Measurements from ENCODE around the gene TBCD. TPM values are rescaled to one million over a fixed set of nuclear protein-coding genes. Genes with fewer than 3 reads are reported as not detected.

Gene TBCD
- total RNA-seq, 1 donor from 2014 or later: 122 TPM

GRCh38 chr17:82897514-82898249 is 145.8 kb downstream of the TBCD start:
- no peak overlapping the region for H3K27ac Mint-ChIP-seq

GRCh38 chr17:82898976-82899514 is 147.2 kb downstream of the TBCD start:
- Mint-ChIP-seq H3K4me1 (peaks cover 9% of the 10 kb centered on the region), H3K4me3 (no peak overlapping the region), H3K36me3 (ENCODE audit: low read depth) (peaks cover 45% of the 10 kb centered on the region), H3K9me3 (no peaks in the 10 kb centered on the region), H3K27me3 (no peaks in the 10 kb centered on the region), H3K27ac (no peak overlapping the region)
- intact Hi-C loops (cut with micrococcal nuclease): no loop called here
- DNase-seq: no peak

More at GRCh38 chr17:82897514-82898249, 145.8 kb downstream of the TBCD start:
- Mint-ChIP-seq H3K27me3 (no peaks in the 10 kb centered on the region), H3K4me1 (peaks cover 21% of the 10 kb centered on the region), H3K36me3 (ENCODE audit: low read depth) (peaks cover 51% of the 10 kb centered on the region), H3K4me3 (no peak overlapping the region), H3K9me3 (no peaks in the 10 kb centered on the region)
- DNase-seq: no peak
- intact Hi-C loops (cut with micrococcal nuclease): no loop called here

GRCh38 chr17:82899941-82900340 is 148.1 kb downstream of the TBCD start:
- peaks cover 6% of the 10 kb centered on the region for H3K4me1 Mint-ChIP-seq
- no peaks in the 10 kb centered on the region for H3K27me3 Mint-ChIP-seq
- no peak overlapping the region for H3K27ac Mint-ChIP-seq
- H3K36me3 Mint-ChIP-seq (ENCODE audit: low read depth): peaks cover 50% of the 10 kb centered on the region
- DNase-seq: no peak
- intact Hi-C loops (cut with micrococcal nuclease): no loop called here
- no peak overlapping the region for H3K4me3 Mint-ChIP-seq
- no peaks in the 10 kb centered on the region for H3K9me3 Mint-ChIP-seq

- peaks cover 5% of the 10 kb centered on the region for H3K4me1 Mint-ChIP-seq
Observed at GRCh38 chr17:82900741-82901140, 148.9 kb downstream of the TBCD start.

GRCh38 chr17:82901356-82901755 is 149.5 kb downstream of the TBCD start:
- no peak overlapping the region for H3K27ac Mint-ChIP-seq
- intact Hi-C loops (cut with micrococcal nuclease): no loop called here

More at GRCh38 chr17:82900741-82901140, 148.9 kb downstream of the TBCD start:
- Mint-ChIP-seq H3K27me3 (no peaks in the 10 kb centered on the region), H3K27ac (no peak overlapping the region), H3K9me3 (no peaks in the 10 kb centered on the region), H3K36me3 (ENCODE audit: low read depth) (peaks cover 44% of the 10 kb centered on the region), H3K4me3 (no peak overlapping the region)
- DNase-seq: no peak
- intact Hi-C loops (cut with micrococcal nuclease): no loop called here

GRCh38 chr17:82901856-82902255 is 150.0 kb downstream of the TBCD start:
- no peak for DNase-seq
- H3K4me3 Mint-ChIP-seq: no peak overlapping the region
- peaks cover 49% of the 10 kb centered on the region for H3K36me3 Mint-ChIP-seq (ENCODE audit: low read depth)
- peaks cover 5% of the 10 kb centered on the region for H3K4me1 Mint-ChIP-seq
- no peaks in the 10 kb centered on the region for H3K9me3 Mint-ChIP-seq
- no peak overlapping the region for H3K27ac Mint-ChIP-seq
- H3K27me3 Mint-ChIP-seq: no peaks in the 10 kb centered on the region
- intact Hi-C loops (cut with micrococcal nuclease): no loop called here

More at GRCh38 chr17:82901356-82901755, 149.5 kb downstream of the TBCD start:
- no peak for DNase-seq
- Mint-ChIP-seq H3K9me3 (no peaks in the 10 kb centered on the region), H3K4me3 (no peak overlapping the region), H3K27me3 (no peaks in the 10 kb centered on the region), H3K36me3 (ENCODE audit: low read depth) (peaks cover 50% of the 10 kb centered on the region), H3K4me1 (peaks cover 5% of the 10 kb centered on the region)

GRCh38 chr17:82902972-82903874 is 151.4 kb downstream of the TBCD start:
- intact Hi-C loops (cut with micrococcal nuclease): no loop called here
- Mint-ChIP-seq H3K27ac (no peak overlapping the region), H3K27me3 (no peaks in the 10 kb centered on the region), H3K4me1 (peaks cover 8% of the 10 kb centered on the region), H3K36me3 (ENCODE audit: low read depth) (peaks cover 45% of the 10 kb centered on the region), H3K9me3 (no peaks in the 10 kb centered on the region), H3K4me3 (no peak overlapping the region)
- DNase-seq: no peak

GRCh38 chr17:82905130-82905529 is 153.3 kb downstream of the TBCD start:
- Mint-ChIP-seq H3K36me3 (ENCODE audit: low read depth) (peaks cover 42% of the 10 kb centered on the region), H3K27ac (no peak overlapping the region), H3K4me1 (peaks cover 12% of the 10 kb centered on the region), H3K4me3 (no peak overlapping the region), H3K9me3 (no peaks in the 10 kb centered on the region), H3K27me3 (no peaks in the 10 kb centered on the region)
- intact Hi-C loops (cut with micrococcal nuclease): no loop called here
- DNase-seq: no peak

- H3K9me3 Mint-ChIP-seq: no peaks in the 10 kb centered on the region
- H3K27ac Mint-ChIP-seq: no peak overlapping the region
- H3K36me3 Mint-ChIP-seq (ENCODE audit: low read depth): peaks cover 27% of the 10 kb centered on the region
- no peaks in the 10 kb centered on the region for H3K27me3 Mint-ChIP-seq
- DNase-seq: no peak
- H3K4me3 Mint-ChIP-seq: no peak overlapping the region
- intact Hi-C loops (cut with micrococcal nuclease): no loop called here
- peaks cover 11% of the 10 kb centered on the region for H3K4me1 Mint-ChIP-seq
Observed at GRCh38 chr17:82907797-82908542, 156.1 kb downstream of the TBCD start.

GRCh38 chr17:82908543-82909160 is 156.8 kb downstream of the TBCD start:
- peaks cover 28% of the 10 kb centered on the region for H3K36me3 Mint-ChIP-seq (ENCODE audit: low read depth)
- no peak overlapping the region for H3K4me3 Mint-ChIP-seq
- peaks cover 11% of the 10 kb centered on the region for H3K4me1 Mint-ChIP-seq
- no peaks in the 10 kb centered on the region for H3K27me3 Mint-ChIP-seq
- no peak overlapping the region for H3K27ac Mint-ChIP-seq
- intact Hi-C loops (cut with micrococcal nuclease): no loop called here
- DNase-seq: no peak
- no peaks in the 10 kb centered on the region for H3K9me3 Mint-ChIP-seq

GRCh38 chr17:82909322-82909904 is 157.5 kb downstream of the TBCD start:
- no peak for DNase-seq
- intact Hi-C loops (cut with micrococcal nuclease): no loop called here
- Mint-ChIP-seq H3K9me3 (no peaks in the 10 kb centered on the region), H3K4me3 (no peak overlapping the region), H3K27me3 (no peaks in the 10 kb centered on the region), H3K4me1 (peaks cover 11% of the 10 kb centered on the region), H3K36me3 (ENCODE audit: low read depth) (peaks cover 24% of the 10 kb centered on the region), H3K27ac (peak overlapping the region; percentile 58)

GRCh38 chr17:82910041-82910481 is 158.2 kb downstream of the TBCD start:
- Mint-ChIP-seq H3K9me3 (no peaks in the 10 kb centered on the region), H3K36me3 (ENCODE audit: low read depth) (peaks cover 24% of the 10 kb centered on the region), H3K27me3 (no peaks in the 10 kb centered on the region), H3K27ac (no peak overlapping the region), H3K4me1 (peaks cover 13% of the 10 kb centered on the region), H3K4me3 (no peak overlapping the region)
- intact Hi-C loops (cut with micrococcal nuclease): no loop called here
- DNase-seq: no peak

- intact Hi-C loops (cut with micrococcal nuclease): no loop called here
- H3K27me3 Mint-ChIP-seq: no peaks in the 10 kb centered on the region
- no peak for DNase-seq
- peaks cover 13% of the 10 kb centered on the region for H3K4me1 Mint-ChIP-seq
- H3K27ac Mint-ChIP-seq: peak overlapping the region; percentile 22
- H3K36me3 Mint-ChIP-seq (ENCODE audit: low read depth): peaks cover 27% of the 10 kb centered on the region
- no peaks in the 10 kb centered on the region for H3K9me3 Mint-ChIP-seq
- no peak overlapping the region for H3K4me3 Mint-ChIP-seq
Observed at GRCh38 chr17:82910770-82911169, 158.9 kb downstream of the TBCD start.
